Measurements from ENCODE around the gene SLC66A2.

DNA sequence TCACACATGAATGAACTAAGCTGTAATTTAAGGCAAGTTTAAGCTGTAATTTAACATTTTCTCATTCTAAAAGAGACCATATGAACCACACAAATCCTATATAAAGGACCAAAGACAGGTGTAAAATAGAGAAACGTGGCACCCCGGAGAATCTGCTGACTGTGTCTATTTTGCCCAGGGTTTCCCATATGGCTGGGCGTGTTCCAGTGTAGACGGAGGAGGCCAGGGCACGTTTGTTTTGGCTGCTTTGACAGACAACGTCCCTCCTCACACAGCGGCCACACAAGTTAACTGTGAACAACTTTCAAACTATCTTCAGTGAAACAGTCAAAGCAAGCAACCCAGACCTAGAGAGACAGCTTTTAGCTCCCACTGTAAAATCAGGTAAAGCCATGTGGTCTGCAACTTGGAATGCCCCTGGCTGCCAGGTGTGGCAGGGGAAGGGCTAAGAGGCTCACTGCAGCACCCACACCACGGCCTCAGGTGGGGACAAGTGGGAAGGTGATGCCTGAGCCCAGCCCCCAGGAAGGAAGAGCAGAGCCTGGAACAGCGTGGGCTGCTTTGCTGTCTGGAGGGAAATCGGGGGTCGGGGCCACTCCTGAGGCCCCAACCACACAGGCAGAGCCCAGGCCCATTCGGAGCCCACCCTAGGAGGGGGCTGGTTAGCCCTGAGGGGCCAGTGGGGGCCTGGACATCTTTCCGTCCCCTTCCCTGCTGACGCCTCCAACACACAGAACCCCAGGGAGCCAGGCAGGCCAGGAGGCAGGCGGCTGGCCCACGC lies 40.7 kb downstream of the SLC66A2 start:
- TF ChIP-seq, protein P1, sequence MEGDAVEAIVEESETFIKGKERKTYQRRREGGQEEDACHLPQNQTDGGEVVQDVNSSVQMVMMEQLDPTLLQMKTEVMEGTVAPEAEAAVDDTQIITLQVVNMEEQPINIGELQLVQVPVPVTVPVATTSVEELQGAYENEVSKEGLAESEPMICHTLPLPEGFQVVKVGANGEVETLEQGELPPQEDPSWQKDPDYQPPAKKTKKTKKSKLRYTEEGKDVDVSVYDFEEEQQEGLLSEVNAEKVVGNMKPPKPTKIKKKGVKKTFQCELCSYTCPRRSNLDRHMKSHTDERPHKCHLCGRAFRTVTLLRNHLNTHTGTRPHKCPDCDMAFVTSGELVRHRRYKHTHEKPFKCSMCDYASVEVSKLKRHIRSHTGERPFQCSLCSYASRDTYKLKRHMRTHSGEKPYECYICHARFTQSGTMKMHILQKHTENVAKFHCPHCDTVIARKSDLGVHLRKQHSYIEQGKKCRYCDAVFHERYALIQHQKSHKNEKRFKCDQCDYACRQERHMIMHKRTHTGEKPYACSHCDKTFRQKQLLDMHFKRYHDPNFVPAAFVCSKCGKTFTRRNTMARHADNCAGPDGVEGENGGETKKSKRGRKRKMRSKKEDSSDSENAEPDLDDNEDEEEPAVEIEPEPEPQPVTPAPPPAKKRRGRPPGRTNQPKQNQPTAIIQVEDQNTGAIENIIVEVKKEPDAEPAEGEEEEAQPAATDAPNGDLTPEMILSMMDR (IDR thresholded peaks at IDR 0.05) = no peak
- no peak for TF ChIP-seq POLR2A (IDR thresholded peaks at IDR 0.05)
